Activated gamma-delta T cell treated with anti-CD3 and anti-CD28 coated beads, Interleukin-2, amount 50 U/mL, for 16 hours (primary cell): ENCODE results near the gene ESX1.
"Not testable (repeated sequence)": the region's sequence is repeated elsewhere in the genome, so short reads cannot be mapped to it uniquely, and the experiment has no call there.

Experiments
- DNase-seq: peaks from one replicate; pipeline ENCODE4 v3.0.0-alpha.2; 2020; ENCODE audit warnings: low read depth

ESX1 gene

GRCh38 chrX:104254442-104255115, at the start of gene ESX1:
Gene ESX1, minus strand, starts transcription at chrX:104254933. Its CDS starts 84 bp downstream, at chrX:104254849.
- no peak for DNase-seq

- no peak for DNase-seq
These were observed 40.9 kb upstream of the ESX1 start for GRCh38 chrX:104295636-104296035.

GRCh38 chrX:104288961-104289360, 34.2 kb upstream of the ESX1 start:
- DNase-seq = no peak

- no peak for DNase-seq
These were observed 33.5 kb upstream of the ESX1 start for GRCh38 chrX:104288269-104288668.

- DNase-seq = no peak
These were observed 30.5 kb upstream of the ESX1 start for GRCh38 chrX:104285201-104285600.

- no peak for DNase-seq
These were observed 29.8 kb upstream of the ESX1 start for GRCh38 chrX:104284507-104284906.

- DNase-seq = no peak
These were observed 27.5 kb upstream of the ESX1 start for GRCh38 chrX:104282166-104282725.

GRCh38 chrX:104281564-104281963, 26.8 kb upstream of the ESX1 start:
- no peak for DNase-seq

- DNase-seq = no peak
These were observed 25.9 kb upstream of the ESX1 start for GRCh38 chrX:104280609-104281008.

GRCh38 chrX:104270916-104271512, 16.3 kb upstream of the ESX1 start:
- no peak for DNase-seq

- no peak for DNase-seq
These were observed 15.5 kb upstream of the ESX1 start for GRCh38 chrX:104270212-104270611.

- no peak for DNase-seq
These were observed 732 bp upstream of the ESX1 start for GRCh38 chrX:104255465-104255864.

- no peak for DNase-seq
These were observed 929 bp downstream of the ESX1 start for GRCh38 chrX:104253567-104254441.

- DNase-seq = no peak
These were observed 4.3 kb downstream of the ESX1 start for GRCh38 chrX:104250470-104250869.

- DNase-seq = not testable (repeated sequence)
These were observed 24.7 kb downstream of the ESX1 start for GRCh38 chrX:104230060-104230459.

GRCh38 chrX:104211187-104211586, 43.5 kb downstream of the ESX1 start:
- no peak for DNase-seq

- DNase-seq = no peak
These were observed 49.2 kb downstream of the ESX1 start for GRCh38 chrX:104205548-104205947.
